Activated T-cell treated with anti-CD3 and anti-CD28 coated beads, Interleukin-2, amount 50 U/mL, for 48 hours (primary cell): Measurements from ENCODE around the gene SRD5A1.

Source experiments
- DNase-seq, 2 experiments: peaks; one replicate each; pipeline ENCODE4 v3.0.0-alpha.2; 2020

SRD5A1 gene

GRCh38 chr5:6714226-6715041 lies 81.2 kb downstream of the SRD5A1 start:
- peak in 1 of 2 experiments; percentile 56 for DNase-seq

DNA sequence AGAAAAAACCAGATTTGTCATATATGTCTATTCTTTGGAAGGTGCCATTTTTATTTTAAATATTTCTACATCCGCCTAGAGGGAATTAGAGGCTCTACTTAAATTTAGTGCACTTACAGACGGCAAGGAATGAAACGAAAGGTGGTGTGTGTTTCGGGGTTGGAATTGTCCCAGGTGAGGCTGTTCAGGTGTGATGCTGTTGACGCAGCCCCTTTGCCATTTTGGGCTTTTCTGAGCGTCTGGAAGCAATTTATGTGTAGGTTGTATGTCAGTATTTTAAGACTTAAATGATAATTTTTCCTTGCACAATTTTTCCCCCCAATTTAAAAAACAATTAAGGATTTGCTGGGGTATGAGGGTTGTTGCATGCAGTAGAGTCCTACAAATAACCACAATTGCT lies 82.0 kb downstream of the SRD5A1 start:
- no peak for DNase-seq

GRCh38 chr5:6715758-6716628 lies 82.8 kb downstream of the SRD5A1 start:
- DNase-seq: no peak

- DNase-seq: no peak
Observed at GRCh38 chr5:6716629-6717149, 83.4 kb downstream of the SRD5A1 start.

DNA sequence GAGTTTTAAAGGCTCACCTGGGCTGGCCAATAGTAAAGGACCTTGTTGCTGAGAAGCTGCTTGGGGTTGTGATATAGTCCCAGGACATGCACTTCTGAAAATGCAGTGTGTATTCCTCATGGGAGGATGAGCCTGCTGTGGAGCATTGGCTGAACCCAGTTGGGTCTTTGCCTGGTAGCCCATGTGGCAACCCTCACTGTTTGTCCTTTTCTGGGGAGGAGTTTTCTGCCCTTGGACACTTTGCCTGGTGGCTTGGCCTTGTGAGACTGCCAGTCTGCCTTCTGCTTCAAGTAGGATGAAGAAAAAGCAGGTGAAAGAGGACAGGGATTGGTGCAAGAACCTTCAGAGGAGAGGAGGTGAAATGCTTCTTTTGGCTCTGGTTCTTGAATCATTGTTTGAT lies 84.0 kb downstream of the SRD5A1 start:
- DNase-seq: no peak

GRCh38 chr5:6717687-6718086 lies 84.4 kb downstream of the SRD5A1 start:
- no peak for DNase-seq

DNA sequence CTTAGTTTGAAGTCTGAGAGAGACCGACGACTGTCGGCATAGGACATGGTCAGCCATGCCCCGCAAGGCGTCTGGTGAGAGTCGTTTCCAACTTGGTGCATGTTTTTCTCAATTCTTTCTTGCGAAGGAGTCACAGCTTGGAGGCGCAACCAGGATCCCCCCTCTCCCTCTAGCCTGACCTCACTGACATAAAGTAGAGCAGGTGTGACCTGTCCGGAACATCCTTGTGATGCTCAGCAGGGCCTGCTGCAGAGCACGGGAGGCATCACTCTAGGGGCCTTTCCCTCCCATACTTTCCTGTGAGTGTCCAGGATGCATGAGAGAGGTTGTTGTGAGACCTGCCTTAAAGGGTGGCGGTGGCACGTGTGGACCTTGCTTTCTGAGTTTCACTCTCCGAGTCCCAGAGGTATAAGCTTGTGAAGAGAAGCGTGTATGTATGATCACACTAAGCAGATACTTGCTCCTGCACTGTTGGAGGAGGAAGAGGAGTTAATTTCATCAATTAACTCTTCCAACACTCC lies 85.0 kb downstream of the SRD5A1 start:
- DNase-seq: no peak

GRCh38 chr5:6718718-6719117 lies 85.5 kb downstream of the SRD5A1 start:
- DNase-seq: no peak

- no peak for DNase-seq
Observed at GRCh38 chr5:6719417-6719816, 86.2 kb downstream of the SRD5A1 start.

- DNase-seq: no peak
Observed at GRCh38 chr5:6719896-6720560, 86.8 kb downstream of the SRD5A1 start.

DNA sequence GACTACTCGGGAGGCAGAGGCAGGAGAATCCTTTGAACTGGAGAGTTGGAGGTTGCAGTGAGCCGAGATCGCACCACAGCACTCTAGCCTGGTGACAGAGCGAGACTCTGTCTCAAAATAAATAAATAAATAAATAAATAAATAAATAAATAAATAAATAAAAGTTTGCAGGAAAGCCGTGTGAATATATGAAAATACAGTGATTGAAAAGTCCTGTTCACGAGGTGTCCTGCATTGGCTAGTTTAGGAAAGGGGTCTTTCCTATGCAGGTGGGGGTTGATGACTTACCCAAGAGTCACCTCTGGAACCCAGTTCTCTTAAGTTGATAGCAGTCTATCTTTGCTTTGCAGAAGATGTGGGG lies 87.3 kb downstream of the SRD5A1 start:
- DNase-seq: no peak

DNA sequence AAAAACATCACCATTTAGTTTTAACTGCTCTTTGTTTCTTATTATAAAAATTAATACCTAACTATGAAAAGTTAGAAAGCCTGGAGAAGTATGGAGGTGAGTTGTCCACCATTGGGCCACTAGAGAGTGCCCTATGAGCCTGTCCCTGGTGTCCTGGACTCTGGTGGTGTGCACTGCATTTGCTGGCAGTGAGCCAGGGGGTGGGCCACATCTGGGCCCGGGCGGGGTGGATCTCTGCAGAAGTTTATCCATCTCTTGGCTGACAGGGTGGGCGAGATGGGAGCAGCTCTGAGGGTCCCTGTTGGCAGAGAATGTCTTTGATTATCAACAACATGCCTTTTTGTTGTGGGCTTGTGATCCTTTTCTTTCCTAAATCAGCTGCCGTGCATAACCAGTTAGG lies 88.2 kb downstream of the SRD5A1 start:
- DNase-seq: no peak

- DNase-seq: no peak
Observed at GRCh38 chr5:6722015-6722414, 88.8 kb downstream of the SRD5A1 start.

DNA sequence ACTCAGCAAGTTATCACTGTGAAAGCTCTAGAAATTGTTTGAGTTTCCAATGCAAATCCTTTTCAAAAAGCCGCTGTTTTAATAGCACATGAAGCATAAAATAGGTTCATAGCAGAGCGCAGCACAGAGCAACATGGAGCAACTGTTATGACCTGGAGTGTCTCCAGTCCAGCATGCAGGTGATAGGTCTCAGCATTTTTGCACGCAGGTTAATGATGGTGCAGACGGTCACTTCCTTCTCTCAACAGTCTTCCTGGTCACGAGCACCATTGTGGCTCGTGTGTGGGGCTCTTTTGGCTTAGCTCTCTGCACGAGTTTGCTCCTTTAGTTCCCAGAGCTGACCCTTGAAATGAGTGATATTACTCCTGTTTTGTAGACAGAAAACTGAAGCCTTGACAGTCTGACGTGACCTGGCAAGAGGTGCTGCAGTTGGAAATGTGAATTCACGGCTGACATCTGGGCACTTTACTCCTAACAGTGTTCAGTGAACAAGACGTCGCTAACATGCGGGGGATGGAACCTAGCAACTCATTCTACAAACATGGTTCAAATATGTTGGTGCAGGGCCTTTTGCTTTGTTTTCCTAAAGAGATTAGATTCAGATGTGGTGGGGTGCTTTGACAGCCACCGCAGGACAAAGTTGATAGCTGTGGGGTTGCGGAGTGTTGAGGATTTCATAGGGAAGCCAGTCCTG lies 90.0 kb downstream of the SRD5A1 start:
- DNase-seq: no peak

- DNase-seq: no peak
Observed at GRCh38 chr5:6723816-6724300, 90.6 kb downstream of the SRD5A1 start.
